SK-N-DZ (cell line): Measurements from ENCODE around the gene CLTCL1.

Experiments
- DNase-seq: peaks from one replicate; pipeline ENCODE4 v3.0.0-alpha.2; 2015; ENCODE audit warnings: low spot score
- small RNA-seq, 2 experiments: library from RNA; depleted of rRNA; stranded (forward); fragments of <200 nt; gene quantifications; one replicate each; pipeline ENCODE3, GENCODE V24; 2014

The CLTCL1 gene

DNA sequence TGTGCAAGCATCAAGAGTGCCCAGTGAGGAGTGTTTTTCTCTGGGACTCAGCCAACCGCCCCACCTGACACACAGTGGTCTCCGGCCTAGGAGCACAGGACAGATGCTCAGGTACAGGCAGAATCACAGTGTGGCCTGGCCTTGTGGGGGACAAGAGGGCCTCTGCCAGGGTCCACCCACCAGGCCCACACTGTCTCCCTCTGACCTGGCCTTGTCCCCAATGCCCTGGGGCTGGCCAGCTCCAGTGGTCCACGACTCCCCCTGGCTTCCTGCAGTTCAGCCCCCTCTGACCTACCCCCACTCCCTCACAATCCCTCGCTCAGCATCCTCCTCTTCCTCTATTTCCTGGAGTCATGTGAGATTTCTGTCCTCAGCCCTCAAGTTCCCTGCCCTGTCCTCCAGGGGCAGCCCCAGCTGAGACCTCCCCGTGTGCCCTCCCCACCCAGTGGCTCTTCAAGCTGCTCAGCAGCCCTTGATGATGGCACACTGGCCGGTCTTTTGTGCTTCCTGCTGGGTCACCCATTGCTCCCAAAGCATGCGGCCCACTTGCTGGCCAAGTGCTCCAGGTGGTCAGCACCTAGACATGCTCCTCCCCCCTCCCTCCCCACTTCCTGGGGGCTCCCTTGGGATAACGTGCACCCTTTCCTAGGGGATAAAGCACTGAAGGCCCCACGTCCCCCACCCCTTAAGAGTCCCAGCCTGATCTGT lies 158.7 kb downstream of the CLTCL1 start:
- DNase-seq: no peak

DNA sequence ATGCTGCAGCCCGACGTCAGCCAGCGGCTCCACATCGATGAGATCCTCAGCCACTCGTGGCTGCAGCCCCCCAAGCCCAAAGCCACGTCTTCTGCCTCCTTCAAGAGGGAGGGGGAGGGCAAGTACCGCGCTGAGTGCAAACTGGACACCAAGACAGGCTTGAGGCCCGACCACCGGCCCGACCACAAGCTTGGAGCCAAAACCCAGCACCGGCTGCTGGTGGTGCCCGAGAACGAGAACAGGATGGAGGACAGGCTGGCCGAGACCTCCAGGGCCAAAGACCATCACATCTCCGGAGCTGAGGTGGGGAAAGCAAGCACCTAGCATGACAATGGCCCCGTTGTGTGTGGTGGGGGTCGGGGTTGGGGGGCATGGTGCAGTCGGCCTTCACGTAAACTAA lies 159.4 kb downstream of the CLTCL1 start:
- no peak for DNase-seq

- DNase-seq: no peak
Observed at GRCh38 chr22:19131685-19132015, 159.9 kb downstream of the CLTCL1 start.

DNA sequence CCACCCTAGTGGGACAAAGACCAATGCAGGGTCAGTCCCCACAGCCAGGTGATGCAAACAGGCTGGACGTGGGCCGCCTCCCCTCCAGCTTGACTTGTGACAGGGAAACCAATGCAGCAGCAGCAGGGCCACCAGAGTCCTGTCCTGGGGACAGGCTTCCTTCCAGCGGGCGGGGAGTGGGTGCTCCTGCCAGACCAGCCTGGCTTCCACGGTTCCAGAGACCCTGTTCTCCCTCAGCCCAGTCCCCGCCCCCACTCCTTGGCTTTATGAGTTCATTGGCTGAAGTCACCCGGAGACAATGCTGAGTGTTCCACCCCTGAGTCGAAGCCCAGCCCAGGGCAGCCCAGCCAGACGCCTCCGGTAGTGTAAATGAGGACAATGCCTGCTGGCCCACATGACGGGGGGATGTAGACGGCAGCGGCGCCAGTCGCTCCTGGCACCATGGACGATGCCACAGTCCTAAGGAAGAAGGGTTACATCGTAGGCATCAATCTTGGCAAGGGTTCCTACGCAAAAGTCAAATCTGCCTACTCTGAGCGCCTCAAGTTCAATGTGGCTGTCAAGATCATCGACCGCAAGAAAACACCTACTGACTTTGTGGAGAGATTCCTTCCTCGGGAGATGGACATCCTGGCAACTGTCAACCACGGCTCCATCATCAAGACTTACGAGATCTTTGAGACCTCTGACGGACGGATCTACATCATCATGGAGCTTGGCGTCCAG lies 160.4 kb downstream of the CLTCL1 start, which contains the start of gene TSSK2:
TSS of gene TSSK2 (plus strand) at position 350 of the 726 bp plus-strand sequence. CDS start at position 442, 92 bp downstream.
- no peak for DNase-seq

- DNase-seq: no peak
Observed at GRCh38 chr22:19129871-19130270, 161.6 kb downstream of the CLTCL1 start.

Small RNA genes within 50 kb of the gene (small RNA-seq; reads per million reads assigned to genes)
- gene AC000081.1: 0 reads per million in 2 experiments
- gene RF00398: 0 reads per million in 2 experiments
